A549 treated with Hydrocortisone at 1 μM for 4 hours (cell line): ENCODE results near the gene RTCB. TPM values are rescaled to one million over a fixed set of nuclear protein-coding genes. Genes with fewer than 3 reads are reported as not detected.

Experiments used
- total RNA-seq: library from RNA; stranded (reverse); fragments of 200-300 nt; extraction: Qiagen RNA extraction; gene quantifications from 5 replicates; pipeline ENCODE4 v1.2.3, GENCODE V29; 2022

Gene RTCB
- 74.3 to 93.2 TPM (median 77.2 TPM) in 5 replicates for total RNA-seq

DNA sequence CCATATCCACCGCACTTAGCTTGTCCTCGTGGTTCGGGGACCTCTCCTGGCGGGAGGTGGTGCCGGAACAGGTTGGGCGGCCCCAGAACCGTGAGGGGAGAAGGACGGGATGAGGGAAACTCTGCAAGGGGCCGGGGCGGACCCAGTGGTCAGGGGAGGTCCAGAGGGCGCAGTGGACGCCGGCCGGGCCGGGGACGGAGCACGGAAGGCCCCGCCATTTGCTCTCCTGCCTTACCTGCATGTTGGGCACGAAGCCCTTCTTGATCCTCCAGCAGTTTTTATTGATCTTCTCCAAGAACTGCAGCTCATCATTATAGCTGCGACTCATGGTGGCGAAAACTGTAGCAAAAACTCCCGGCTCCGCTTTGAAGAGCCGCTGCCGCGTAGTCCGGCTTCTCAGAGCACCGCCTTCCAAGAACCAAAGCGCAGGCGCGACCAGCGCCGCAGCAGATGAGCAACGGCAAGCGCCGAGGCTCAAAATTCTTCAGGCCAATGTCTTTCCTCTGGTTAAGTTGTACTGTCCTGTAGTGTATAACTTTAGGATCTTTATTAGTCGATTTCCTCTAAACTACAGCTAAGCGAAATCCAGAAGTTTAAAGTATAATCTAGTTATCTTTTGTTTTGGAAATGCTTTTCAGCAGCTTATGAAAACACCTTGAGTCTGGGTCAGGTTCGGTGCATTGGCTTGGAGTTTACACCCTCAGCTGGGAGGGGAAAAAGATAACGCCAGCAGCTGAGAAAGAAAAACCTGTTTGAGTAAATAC lies at the start of gene RTCB:
RTCB (minus strand) TSS at position 419 of the 764 bp plus-strand sequence; CDS start at position 328, 91 bp downstream.

GRCh38 chr22:32357567-32357966 lies 54.5 kb downstream of the RTCB start, which contains the start of gene RFPL3:
TSS of gene RFPL3 (plus strand) at chr22:32357867. CDS start at chr22:32358072, 205 bp downstream.

Other genes starting within 250 kb of the RTCB start
- 0.09 to 0.24 TPM (median 0.16 TPM) in 5 replicates for gene RFPL2, start 207.2 kb downstream of the RTCB start, total RNA-seq
- not detected in 5 replicates for gene SLC5A4, start 156.9 kb downstream of the RTCB start, total RNA-seq
- not detected in 5 replicates for gene RFPL3, start 54.4 kb downstream of the RTCB start, total RNA-seq
- not detected in 5 replicates for gene BPIFC, start 52.2 kb upstream of the RTCB start, total RNA-seq
- 69.5 to 75.3 TPM (median 71.6 TPM) in 5 replicates for gene FBXO7, start 62.6 kb upstream of the RTCB start, total RNA-seq